Measurements from ENCODE around the gene BANK1.

DNA sequence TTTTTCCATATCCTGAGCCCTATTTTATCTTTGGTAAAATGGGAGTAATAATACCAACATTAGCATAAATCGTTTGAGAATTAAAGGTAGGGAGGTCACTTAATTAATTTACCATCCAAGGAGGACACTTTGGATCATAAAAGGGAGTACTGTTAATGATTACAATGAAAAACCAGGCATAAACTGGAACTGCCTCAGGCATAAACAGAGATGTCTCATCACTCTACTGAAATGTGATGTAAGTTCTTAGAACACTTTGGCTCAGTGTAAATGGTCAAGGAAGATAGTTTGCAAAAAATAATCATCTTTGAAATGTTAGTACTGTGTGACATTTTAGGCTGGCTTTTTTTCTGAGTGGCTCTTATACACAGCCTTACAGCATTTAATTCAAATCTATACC, 286.1 kb downstream of the BANK1 start:
- no peak for TF ChIP-seq CTCF (IDR thresholded peaks at IDR 0.05)
- no peak for TF ChIP-seq POLR2A (IDR thresholded peaks at IDR 0.05)
